Measurements from ENCODE around the gene PRPH2. TPM values are rescaled to one million over a fixed set of nuclear protein-coding genes. Genes with fewer than 3 reads are reported as not detected.
"Not testable (repeated sequence)": the region's sequence is repeated elsewhere in the genome, so short reads cannot be mapped to it uniquely, and the experiment has no call there.

The PRPH2 gene
- total RNA-seq, 1 donor from 2014 or later: 0.63 TPM

DNA sequence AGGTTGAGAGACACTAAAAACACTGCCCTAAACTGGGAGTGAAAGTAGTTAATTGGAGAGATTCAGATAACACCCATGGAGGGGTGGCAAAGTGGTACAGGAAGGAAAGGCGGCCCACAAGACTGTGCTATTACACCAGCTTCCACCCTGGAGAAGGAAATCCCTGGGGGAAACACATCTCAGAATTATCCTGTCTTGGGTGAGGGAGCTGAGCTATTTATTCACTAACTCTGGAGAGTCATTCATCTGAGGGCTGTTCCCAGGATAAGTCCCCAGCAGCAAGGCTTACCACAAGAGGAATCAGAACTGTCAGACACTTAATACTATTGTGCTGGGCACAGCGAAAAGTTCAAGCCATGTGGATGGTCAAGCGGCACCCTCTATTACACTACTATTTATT is 13.6 kb upstream of the PRPH2 start:
- Histone ChIP-seq H3K27ac (replicated peaks) (no peak overlapping the region), H3K9me3 (replicated peaks) (no peaks in the 10 kb centered on the region), H3K4me3 (no peak overlapping the region), H3K36me3 (no peaks in the 10 kb centered on the region), H3K27me3 (ENCODE audit: low read depth) (peaks cover 10% of the 10 kb centered on the region), H3K4me1 (no peaks in the 10 kb centered on the region)
- no peak for DNase-seq
- TF ChIP-seq CTCF (IDR thresholded peaks at IDR 0.05; ENCODE audit: borderline replicate concordance): no peak
- intact Hi-C loops (cut with micrococcal nuclease): no loop called here

GRCh38 chr6:42733867-42734481 is 11.6 kb upstream of the PRPH2 start:
- H3K9me3 ChIP-seq (replicated peaks); intact Hi-C loops (cut with micrococcal nuclease); H3K27ac ChIP-seq (replicated peaks); H3K4me3 ChIP-seq; H3K36me3 ChIP-seq; DNase-seq; H3K27me3 ChIP-seq (ENCODE audit: low read depth); H3K4me1 ChIP-seq: not testable (repeated sequence)

DNA sequence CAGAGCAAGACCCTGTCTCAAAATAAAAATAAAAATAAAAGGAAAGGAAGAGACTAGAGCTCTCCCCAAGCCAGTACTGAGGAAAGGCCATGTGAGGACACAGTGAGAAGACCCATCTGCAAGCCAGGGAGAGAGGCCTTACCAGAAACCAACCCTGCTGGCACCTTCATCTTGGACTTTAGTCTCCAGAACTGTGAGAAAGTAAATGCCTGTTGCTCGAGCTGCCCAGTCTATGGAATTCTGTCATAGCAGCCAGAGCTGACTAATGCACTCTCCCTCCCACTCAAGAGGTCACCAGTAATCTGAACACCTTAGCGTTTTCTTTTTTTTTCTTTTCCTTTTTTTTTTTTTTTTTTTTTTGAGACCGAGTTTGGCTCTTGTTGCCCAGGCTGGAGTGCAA is 7.3 kb upstream of the PRPH2 start:
- intact Hi-C loops (cut with micrococcal nuclease): loop anchor here (5.0 kb wide), 1 partner anchor 67 kb away; no protein-coding TSS in a partner anchor
- Histone ChIP-seq H3K27ac (replicated peaks) (no peak overlapping the region), H3K9me3 (replicated peaks) (no peaks in the 10 kb centered on the region)

GRCh38 chr6:42727627-42728026 is 5.2 kb upstream of the PRPH2 start:
- H3K27ac ChIP-seq (replicated peaks): peak overlapping the region; percentile 86
- H3K4me3 ChIP-seq: peak overlapping the region; percentile 72
- H3K9me3 ChIP-seq (replicated peaks): no peaks in the 10 kb centered on the region
- no peak for DNase-seq
- H3K4me1 ChIP-seq: peaks cover 17% of the 10 kb centered on the region
- intact Hi-C loops (cut with micrococcal nuclease): loop anchor here (5.0 kb wide), 1 partner anchor 65 kb away; no protein-coding TSS in a partner anchor
- H3K36me3 ChIP-seq: no peaks in the 10 kb centered on the region
- no peak for TF ChIP-seq CTCF (IDR thresholded peaks at IDR 0.05; ENCODE audit: borderline replicate concordance)
- no peaks in the 10 kb centered on the region for H3K27me3 ChIP-seq (ENCODE audit: low read depth)

More for the DNA sequence above, 7.3 kb upstream of the PRPH2 start:
- H3K36me3 ChIP-seq: no peaks in the 10 kb centered on the region
- no peaks in the 10 kb centered on the region for H3K27me3 ChIP-seq (ENCODE audit: low read depth)
- no peak for TF ChIP-seq CTCF (IDR thresholded peaks at IDR 0.05; ENCODE audit: borderline replicate concordance)
- no peak overlapping the region for H3K4me3 ChIP-seq
- no peak for DNase-seq
- H3K4me1 ChIP-seq: peaks cover 17% of the 10 kb centered on the region

DNA sequence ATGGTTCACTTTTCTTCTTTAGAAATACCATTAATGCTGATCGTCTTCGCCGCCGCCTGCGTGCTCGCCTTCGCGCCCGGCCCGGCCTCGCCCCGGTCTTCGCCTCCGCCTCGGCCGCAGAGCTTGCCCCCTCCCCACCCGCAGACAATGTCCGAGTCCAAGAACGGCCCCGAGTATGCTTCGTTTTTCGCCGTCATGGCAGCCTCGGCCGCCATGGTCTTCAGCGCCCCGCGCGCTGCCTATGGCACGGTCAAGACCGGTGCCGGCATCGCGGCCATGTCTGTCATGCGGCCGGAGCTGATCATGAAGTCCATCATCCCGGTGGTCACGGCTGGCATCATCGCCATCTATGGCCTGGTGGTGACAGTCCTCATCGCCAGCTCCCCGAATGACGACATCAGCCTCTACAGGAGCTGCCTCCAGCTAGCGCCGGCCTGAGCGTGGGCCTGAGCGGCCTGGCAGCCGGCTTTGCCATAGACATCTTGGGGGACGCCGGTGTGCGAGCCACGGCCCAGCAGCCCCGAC is 4.8 kb upstream of the PRPH2 start:
- Histone ChIP-seq H3K27me3 (ENCODE audit: low read depth) (no peaks in the 10 kb centered on the region), H3K36me3 (no peaks in the 10 kb centered on the region), H3K4me1 (peaks cover 17% of the 10 kb centered on the region), H3K27ac (replicated peaks) (peak overlapping the region; percentile 86), H3K4me3 (peak overlapping the region; percentile 72), H3K9me3 (replicated peaks) (no peaks in the 10 kb centered on the region)
- intact Hi-C loops (cut with micrococcal nuclease): loop anchor here (5.0 kb wide), 1 partner anchor 65 kb away; no protein-coding TSS in a partner anchor
- no peak for TF ChIP-seq CTCF (IDR thresholded peaks at IDR 0.05; ENCODE audit: borderline replicate concordance)
- peak; percentile 28 for DNase-seq

DNA sequence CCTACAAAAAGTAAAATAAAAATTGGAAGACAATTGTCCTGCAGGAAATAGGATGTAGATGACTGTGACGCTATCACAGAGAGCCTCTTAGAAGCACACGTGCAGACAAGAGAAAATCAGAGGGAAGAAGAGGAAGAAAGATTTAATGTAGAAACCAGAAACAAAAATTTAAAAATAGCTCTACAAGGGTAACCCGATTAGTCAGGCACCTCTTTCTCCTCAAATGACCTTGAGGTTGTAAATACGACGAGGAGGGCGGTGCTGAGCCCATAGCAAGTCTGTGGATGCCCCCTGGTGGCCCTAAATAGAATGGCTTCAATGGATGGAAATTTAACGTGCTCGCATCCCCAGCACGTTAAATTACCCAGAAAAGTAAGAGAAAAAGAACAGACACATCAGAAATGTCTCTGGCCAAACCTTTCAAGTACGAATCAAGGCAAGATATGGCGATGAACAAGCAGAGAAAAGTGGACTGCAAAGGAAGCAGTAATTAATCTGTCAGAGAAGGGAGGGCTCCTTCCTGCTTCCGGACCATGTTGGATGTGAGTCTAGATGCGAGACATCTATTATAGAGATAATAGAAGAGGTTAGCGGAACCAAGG is 4.2 kb upstream of the PRPH2 start:
- H3K36me3 ChIP-seq: no peaks in the 10 kb centered on the region
- H3K9me3 ChIP-seq (replicated peaks): no peaks in the 10 kb centered on the region
- H3K4me3 ChIP-seq: peak overlapping the region; percentile 72
- DNase-seq: peak; percentile 54
- intact Hi-C loops (cut with micrococcal nuclease): loop anchor here (5.0 kb wide), 1 partner anchor 64 kb away; no protein-coding TSS in a partner anchor
- H3K4me1 ChIP-seq: peaks cover 17% of the 10 kb centered on the region
- H3K27me3 ChIP-seq (ENCODE audit: low read depth): no peaks in the 10 kb centered on the region
- peak; percentile 96 for TF ChIP-seq CTCF (IDR thresholded peaks at IDR 0.05; ENCODE audit: borderline replicate concordance)
- H3K27ac ChIP-seq (replicated peaks): peak overlapping the region; percentile 86
